ENCODE results near the gene TOLLIP.
"Not testable (repeated sequence)": the region's sequence is repeated elsewhere in the genome, so short reads cannot be mapped to it uniquely, and the experiment has no call there.

Gene TOLLIP

DNA sequence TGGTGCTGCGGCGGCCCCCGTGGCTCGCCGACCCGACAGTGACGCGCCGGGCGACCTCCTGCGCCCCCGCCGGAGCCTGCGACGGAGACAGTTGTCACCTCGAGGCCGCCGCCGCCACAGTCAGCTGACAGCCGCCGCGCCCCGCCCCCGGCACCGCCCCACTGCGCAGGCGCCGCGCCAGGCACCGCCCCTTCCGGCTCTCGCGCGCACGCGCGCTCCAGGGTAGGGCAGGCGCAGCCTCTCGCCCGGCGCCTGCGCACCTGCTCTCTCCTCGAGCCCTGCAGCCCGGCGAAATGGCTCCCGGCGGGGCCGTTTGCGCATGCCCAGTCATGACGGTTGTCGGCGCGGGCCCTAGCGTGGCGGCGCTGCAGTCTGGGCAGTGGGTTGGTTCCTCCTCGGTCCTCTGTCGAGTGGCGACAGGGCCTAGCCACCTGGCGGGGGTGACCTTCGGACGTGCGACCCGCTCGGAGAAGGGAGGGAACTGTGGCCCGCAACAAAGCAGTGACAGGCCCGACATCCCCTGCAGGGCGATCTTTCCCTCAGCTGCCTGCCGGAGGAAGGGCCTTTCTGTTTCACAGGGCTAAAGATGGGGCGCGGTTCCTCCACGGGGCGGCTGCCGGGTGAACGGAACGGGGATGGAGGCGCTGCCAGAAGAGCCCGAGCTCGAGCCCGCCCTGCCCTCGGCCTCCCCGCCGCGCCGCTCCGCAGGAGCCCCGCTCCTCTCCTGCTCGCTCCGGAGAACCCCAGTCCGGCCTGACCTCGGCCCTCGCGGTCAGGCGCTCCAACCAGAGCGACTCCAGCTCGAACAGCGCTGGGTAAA, at the start of gene TOLLIP:
TOLLIP (minus strand) TSS at position 135 of the 820 bp plus-strand sequence; CDS start at position 1, 134 bp downstream.
- Histone ChIP-seq H3K27ac (ENCODE audit: poor library complexity, severe bottlenecking) (peak within 1 kb of the TSS; percentile 51), H3K36me3 (ENCODE audit: low read depth) (peaks cover under 1% of the 10 kb centered on the region; the same call in 1 of the 2 replicates), H3K9me3 (ENCODE audit: severe bottlenecking) (no peaks in the 10 kb centered on the region), H3K4me3 (ENCODE audit: severe bottlenecking) (peak within 1 kb of the TSS; percentile 91), H3K4me1 (ENCODE audit: insufficient read depth, poor library complexity, severe bottlenecking) (peaks cover 16% of the 10 kb centered on the region), H3K27me3 (ENCODE audit: insufficient read depth, poor library complexity, severe bottlenecking) (no peaks in the 10 kb centered on the region)
- TF ChIP-seq, protein P1, sequence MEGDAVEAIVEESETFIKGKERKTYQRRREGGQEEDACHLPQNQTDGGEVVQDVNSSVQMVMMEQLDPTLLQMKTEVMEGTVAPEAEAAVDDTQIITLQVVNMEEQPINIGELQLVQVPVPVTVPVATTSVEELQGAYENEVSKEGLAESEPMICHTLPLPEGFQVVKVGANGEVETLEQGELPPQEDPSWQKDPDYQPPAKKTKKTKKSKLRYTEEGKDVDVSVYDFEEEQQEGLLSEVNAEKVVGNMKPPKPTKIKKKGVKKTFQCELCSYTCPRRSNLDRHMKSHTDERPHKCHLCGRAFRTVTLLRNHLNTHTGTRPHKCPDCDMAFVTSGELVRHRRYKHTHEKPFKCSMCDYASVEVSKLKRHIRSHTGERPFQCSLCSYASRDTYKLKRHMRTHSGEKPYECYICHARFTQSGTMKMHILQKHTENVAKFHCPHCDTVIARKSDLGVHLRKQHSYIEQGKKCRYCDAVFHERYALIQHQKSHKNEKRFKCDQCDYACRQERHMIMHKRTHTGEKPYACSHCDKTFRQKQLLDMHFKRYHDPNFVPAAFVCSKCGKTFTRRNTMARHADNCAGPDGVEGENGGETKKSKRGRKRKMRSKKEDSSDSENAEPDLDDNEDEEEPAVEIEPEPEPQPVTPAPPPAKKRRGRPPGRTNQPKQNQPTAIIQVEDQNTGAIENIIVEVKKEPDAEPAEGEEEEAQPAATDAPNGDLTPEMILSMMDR (IDR thresholded peaks at IDR 0.05; ENCODE audit: poor library complexity, severe bottlenecking) = no peak
- DNase-seq (ENCODE audit: low spot score) (peak; percentile 89), ATAC-seq (ENCODE audit: low read depth) (peak; percentile 77)

DNA sequence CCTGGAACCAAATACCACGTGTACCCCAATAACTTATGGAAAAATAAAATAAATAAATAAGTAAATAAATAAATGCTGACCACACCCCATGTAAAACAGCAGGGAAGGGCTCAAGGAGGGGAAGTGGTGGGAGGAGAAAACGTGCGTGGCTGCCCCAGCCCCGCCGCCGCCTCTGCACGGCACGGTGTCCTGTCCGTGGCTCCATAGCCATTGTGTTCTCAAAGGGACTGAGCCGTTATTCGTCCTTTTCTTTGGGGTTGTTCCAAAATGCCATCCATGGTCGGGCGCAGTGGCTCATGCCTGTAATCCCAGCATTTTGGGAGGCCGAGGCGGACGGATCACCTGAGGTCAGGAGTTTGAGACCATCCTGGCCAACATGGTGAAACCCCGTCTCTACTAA, 49.5 kb upstream of the TOLLIP start:
- H3K4me1 ChIP-seq (ENCODE audit: insufficient read depth, poor library complexity, severe bottlenecking); DNase-seq (ENCODE audit: low spot score); H3K27me3 ChIP-seq (ENCODE audit: insufficient read depth, poor library complexity, severe bottlenecking); H3K9me3 ChIP-seq (ENCODE audit: severe bottlenecking); ATAC-seq (ENCODE audit: low read depth); H3K36me3 ChIP-seq (ENCODE audit: low read depth); H3K27ac ChIP-seq (ENCODE audit: poor library complexity, severe bottlenecking); H3K4me3 ChIP-seq (ENCODE audit: severe bottlenecking): not testable (repeated sequence)

DNA sequence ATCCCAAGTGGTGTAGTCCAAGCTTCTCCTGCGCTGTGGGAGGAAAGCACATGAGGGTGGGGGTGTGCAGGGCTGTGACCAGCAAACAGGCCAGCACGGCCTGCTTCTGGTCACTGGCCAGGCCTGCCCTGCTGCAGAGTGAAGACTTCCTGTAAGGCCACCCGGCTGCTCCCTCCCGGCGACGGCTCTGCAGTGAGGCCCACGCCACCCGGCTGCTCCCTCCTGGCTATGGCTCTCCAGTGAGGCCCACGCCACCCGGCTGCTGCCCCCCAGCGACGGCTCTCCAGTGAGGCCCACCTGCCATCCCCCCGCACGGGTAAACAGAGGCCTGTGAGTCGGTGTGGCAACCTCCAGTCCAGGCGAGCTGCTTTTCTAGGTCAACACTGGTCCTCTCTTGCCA, 48.9 kb upstream of the TOLLIP start:
- DNase-seq (ENCODE audit: low spot score) (no peak), ATAC-seq (ENCODE audit: low read depth) (no peak)
- TF ChIP-seq, protein P1 (IDR thresholded peaks at IDR 0.05; ENCODE audit: poor library complexity, severe bottlenecking) = no peak
- no peaks in the 10 kb centered on the region for H3K36me3 ChIP-seq (ENCODE audit: low read depth)
- no peak overlapping the region for H3K27ac ChIP-seq (ENCODE audit: poor library complexity, severe bottlenecking)
- H3K4me1 ChIP-seq (ENCODE audit: insufficient read depth, poor library complexity, severe bottlenecking) = no peaks in the 10 kb centered on the region
- H3K4me3 ChIP-seq (ENCODE audit: severe bottlenecking) = no peak overlapping the region
- no peaks in the 10 kb centered on the region for H3K9me3 ChIP-seq (ENCODE audit: severe bottlenecking)
- peaks cover 3% of the 10 kb centered on the region for H3K27me3 ChIP-seq (ENCODE audit: insufficient read depth, poor library complexity, severe bottlenecking)

DNA sequence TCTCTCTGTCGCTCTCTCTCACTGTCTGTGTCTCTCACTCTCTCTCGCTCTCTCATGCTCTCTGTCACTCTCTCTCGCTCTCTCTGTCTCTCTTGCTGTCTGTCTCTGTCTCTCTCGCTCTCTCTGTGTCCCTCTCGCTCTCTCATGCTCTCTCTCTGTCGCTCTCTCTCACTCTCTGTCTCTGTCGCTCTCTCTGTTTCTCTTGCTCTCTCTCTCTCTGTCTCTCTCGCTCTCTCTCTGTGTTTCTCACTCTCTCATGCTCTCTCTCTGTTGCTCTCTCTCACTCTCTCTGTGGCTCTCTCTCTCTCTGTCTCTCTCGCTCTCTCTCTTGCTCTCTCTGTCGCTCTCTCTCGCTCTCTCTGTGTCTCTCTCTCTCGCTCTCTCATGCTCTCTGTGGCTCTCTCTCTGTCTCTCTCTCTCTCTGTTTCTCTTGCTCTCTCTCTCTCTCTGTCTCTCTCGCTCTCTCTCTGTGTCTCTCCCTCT, 47.1 kb upstream of the TOLLIP start:
- Histone ChIP-seq H3K27me3 (ENCODE audit: insufficient read depth, poor library complexity, severe bottlenecking) (peaks cover 3% of the 10 kb centered on the region), H3K27ac (ENCODE audit: poor library complexity, severe bottlenecking) (no peak overlapping the region), H3K4me1 (ENCODE audit: insufficient read depth, poor library complexity, severe bottlenecking) (no peaks in the 10 kb centered on the region), H3K4me3 (ENCODE audit: severe bottlenecking) (no peak overlapping the region), H3K9me3 (ENCODE audit: severe bottlenecking) (no peaks in the 10 kb centered on the region), H3K36me3 (ENCODE audit: low read depth) (no peaks in the 10 kb centered on the region)
- no peak for DNase-seq (ENCODE audit: low spot score)
- no peak for ATAC-seq (ENCODE audit: low read depth)
- TF ChIP-seq, protein P1 (IDR thresholded peaks at IDR 0.05; ENCODE audit: poor library complexity, severe bottlenecking) = no peak

DNA sequence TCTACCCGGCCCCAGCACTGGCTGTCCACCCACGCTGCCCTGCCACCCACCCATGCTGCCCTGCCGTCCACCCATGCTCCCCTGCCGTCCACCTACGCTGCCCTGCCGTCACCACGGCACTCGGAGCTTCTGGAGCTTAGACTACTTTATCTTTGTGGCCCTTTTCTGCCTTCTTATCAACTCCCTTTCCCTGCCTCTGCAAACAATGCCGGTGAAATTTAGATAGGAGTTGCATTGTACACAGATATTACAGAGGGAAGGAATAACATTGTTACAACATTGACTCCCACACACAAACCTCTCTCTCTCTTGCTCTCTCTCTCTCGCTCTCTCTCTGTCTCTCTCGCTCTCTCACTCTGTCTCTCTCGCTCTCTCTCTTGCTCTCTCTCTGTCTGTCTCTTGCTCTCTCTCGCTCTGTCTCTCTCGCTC, 46.6 kb upstream of the TOLLIP start:
- no peak overlapping the region for H3K27ac ChIP-seq (ENCODE audit: poor library complexity, severe bottlenecking)
- TF ChIP-seq, protein P1 (IDR thresholded peaks at IDR 0.05; ENCODE audit: poor library complexity, severe bottlenecking) = no peak
- no peaks in the 10 kb centered on the region for H3K9me3 ChIP-seq (ENCODE audit: severe bottlenecking)
- DNase-seq (ENCODE audit: low spot score) (no peak), ATAC-seq (ENCODE audit: low read depth) (no peak)
- H3K4me3 ChIP-seq (ENCODE audit: severe bottlenecking) = no peak overlapping the region
- no peaks in the 10 kb centered on the region for H3K4me1 ChIP-seq (ENCODE audit: insufficient read depth, poor library complexity, severe bottlenecking)
- H3K36me3 ChIP-seq (ENCODE audit: low read depth) = no peaks in the 10 kb centered on the region
- H3K27me3 ChIP-seq (ENCODE audit: insufficient read depth, poor library complexity, severe bottlenecking) = peaks cover 3% of the 10 kb centered on the region

Measured in RWPE2 (cell line).